BLaER1 (cell line): Measurements from ENCODE around the gene MSL3B.

ENCODE experiments used
- H3K27ac ChIP-seq: shearing (Covaris generic); formaldehyde crosslinking; 2 replicates; pipeline ENCODE4 v1.8.1; 2022
- H3K27me3 ChIP-seq: shearing (Covaris generic); formaldehyde crosslinking; 2 replicates; pipeline ENCODE4 v1.8.1; 2022
- H3K36me3 ChIP-seq: shearing (Covaris generic); formaldehyde crosslinking; 2 replicates; pipeline ENCODE4 v1.8.1; 2022
- H3K4me1 ChIP-seq: shearing (Covaris generic); formaldehyde crosslinking; 2 replicates; pipeline ENCODE4 v1.8.1; 2022
- H3K4me2 ChIP-seq: shearing (Covaris generic); formaldehyde crosslinking; 2 replicates; pipeline ENCODE4 v1.8.1; 2022
- H3K4me3 ChIP-seq: shearing (Covaris generic); formaldehyde crosslinking; 2 replicates; pipeline ENCODE4 v1.8.1; 2022
- H3K9ac ChIP-seq: shearing (Covaris generic); formaldehyde crosslinking; 2 replicates; pipeline ENCODE4 v1.8.1; 2022
- H3K9me3 ChIP-seq: shearing (Covaris generic); formaldehyde crosslinking; 2 replicates; pipeline ENCODE4 v1.8.1; 2022
- H4K20me1 ChIP-seq: shearing (Covaris generic); formaldehyde crosslinking; 2 replicates; pipeline ENCODE4 v1.8.1; 2022
- Cebpa-rat ChIP-seq: shearing (Covaris generic); IDR thresholded peaks from 2 replicates; pipeline ENCODE4 v1.8.1; 2022

The MSL3B gene

DNA sequence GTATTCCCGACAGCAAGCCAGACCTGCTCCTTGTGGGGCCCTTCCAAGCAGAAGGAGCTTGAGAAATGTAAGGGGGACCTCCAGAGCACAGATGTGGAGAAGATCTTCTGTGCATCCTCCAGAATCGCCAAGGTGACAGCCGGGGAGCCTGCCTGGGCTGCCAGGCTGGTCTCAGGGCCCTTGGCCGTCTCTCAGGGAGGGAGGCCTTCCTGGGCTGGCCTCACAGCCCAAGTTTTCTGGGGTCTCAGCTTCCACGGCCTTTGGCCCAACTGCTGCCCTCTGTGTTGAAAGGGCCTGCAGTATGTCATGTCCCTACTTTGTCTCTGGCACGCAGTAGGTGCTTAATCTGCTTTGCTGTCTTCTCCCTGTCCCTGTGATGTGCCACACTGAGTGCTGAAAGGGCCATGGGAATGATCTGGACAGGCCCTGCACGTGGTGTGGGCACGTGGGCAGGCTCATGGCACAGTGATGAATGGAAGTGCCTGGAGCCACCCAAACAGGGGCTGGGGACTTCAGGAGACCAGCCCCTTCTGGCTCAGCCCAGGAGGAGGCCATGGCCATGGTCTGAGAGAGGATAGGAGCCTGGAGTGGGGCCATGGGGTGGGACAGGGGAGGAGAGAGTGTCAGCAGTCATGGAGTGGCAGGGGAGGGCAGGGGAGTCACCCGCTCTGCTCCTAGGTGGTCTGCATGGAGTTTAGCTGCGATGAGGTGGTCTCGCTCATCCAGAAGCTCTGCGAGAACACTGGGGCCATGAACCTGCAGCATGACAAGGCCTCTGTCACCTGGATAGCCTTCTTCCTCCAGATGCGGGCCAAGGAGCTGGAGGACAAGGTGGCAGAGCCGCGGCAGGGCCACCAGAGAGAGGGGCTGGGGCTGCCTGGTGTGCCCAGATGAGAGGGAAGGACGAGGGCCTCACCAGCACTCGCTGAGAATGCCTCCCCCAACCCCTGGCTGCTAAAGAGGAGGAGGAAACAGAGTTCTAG, 49.3 kb downstream of the MSL3B start:
- H3K9ac ChIP-seq, result no peak overlapping the region
- H4K20me1 ChIP-seq, result no peaks in the 10 kb centered on the region
- peaks cover 37% of the 10 kb centered on the region for H3K4me1 ChIP-seq
- H3K27me3 ChIP-seq, result no peaks in the 10 kb centered on the region
- no peaks in the 10 kb centered on the region for H3K9me3 ChIP-seq
- TF ChIP-seq Cebpa-rat, result no peak
- H3K4me3 ChIP-seq, result no peak overlapping the region
- no peak overlapping the region for H3K27ac ChIP-seq
- no peaks in the 10 kb centered on the region for H3K36me3 ChIP-seq
- no peak overlapping the region for H3K4me2 ChIP-seq

GRCh38 chr2:233817995-233818638, 50.1 kb downstream of the MSL3B start:
- peak overlapping the region; percentile 72 for H3K4me2 ChIP-seq
- no peak overlapping the region for H3K4me3 ChIP-seq
- peak overlapping the region; percentile 57; the same call in 1 of the 2 replicates for H3K9ac ChIP-seq
- peaks cover 28% of the 10 kb centered on the region for H3K4me1 ChIP-seq
- H3K27ac ChIP-seq, result peak overlapping the region; percentile 40; the same call in 1 of the 2 replicates
- H4K20me1 ChIP-seq, result no peaks in the 10 kb centered on the region
- H3K36me3 ChIP-seq, result no peaks in the 10 kb centered on the region
- no peaks in the 10 kb centered on the region for H3K9me3 ChIP-seq
- no peaks in the 10 kb centered on the region for H3K27me3 ChIP-seq
- no peak for TF ChIP-seq Cebpa-rat

DNA sequence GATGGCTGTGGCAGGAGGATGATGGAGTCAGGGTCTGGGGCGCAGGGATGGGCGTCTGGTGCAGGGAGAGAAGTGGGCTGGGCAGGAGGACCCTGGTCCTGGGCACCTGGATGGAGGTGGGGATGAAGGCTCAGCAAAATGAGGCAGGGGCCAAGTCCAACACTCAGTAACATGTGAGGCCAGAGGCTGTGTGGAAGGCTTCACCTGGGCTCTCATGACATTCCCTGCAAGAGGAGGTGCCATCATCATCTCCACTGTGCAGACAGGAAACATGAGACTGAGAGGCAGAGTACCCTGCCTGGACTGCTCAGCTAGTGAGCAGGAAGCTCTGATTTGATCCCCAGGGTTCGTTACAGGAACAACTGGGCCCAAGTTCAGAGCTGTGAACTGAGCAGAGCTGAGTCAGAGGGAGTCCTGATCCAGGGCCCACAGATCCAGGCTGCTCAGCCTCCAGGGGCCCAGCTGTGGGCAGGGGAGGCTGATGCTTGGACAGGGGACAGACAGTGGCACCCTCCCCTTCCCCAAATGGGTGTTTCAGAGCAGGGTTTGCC, 50.8 kb downstream of the MSL3B start:
- no peak for TF ChIP-seq Cebpa-rat

GRCh38 chr2:233816771-233817170, 51.4 kb downstream of the MSL3B start:
- no peak for TF ChIP-seq Cebpa-rat
- no peak overlapping the region for H3K27ac ChIP-seq

More for the DNA sequence above, 50.8 kb downstream of the MSL3B start:
- peak overlapping the region; percentile 57; the same call in 1 of the 2 replicates for H3K9ac ChIP-seq
- no peaks in the 10 kb centered on the region for H3K36me3 ChIP-seq
- peaks cover 22% of the 10 kb centered on the region for H3K4me1 ChIP-seq
- H3K27me3 ChIP-seq, result no peaks in the 10 kb centered on the region
- H3K4me2 ChIP-seq, result peak overlapping the region; percentile 72
- no peaks in the 10 kb centered on the region for H4K20me1 ChIP-seq
- no peak overlapping the region for H3K4me3 ChIP-seq
- peak overlapping the region; percentile 40; the same call in 1 of the 2 replicates for H3K27ac ChIP-seq
- no peaks in the 10 kb centered on the region for H3K9me3 ChIP-seq

DNA sequence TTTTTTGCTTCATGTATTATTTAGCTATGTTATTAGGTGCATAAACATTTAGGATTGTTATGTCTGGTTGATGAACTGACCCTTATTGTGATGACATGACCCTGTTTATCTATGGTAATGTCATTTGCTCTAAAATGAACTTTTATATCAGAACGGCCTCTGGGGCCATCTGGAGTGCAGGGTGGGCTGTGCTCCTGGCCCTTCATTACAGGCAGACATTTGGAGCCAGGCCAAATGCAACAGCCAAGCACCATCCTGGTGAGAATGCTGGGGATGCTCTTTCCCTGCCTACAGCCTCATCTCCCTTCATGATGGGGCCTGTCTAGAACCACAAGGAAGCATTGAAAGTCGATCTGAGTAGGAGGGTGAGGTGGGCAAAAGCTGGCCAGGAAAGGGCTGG, 51.9 kb downstream of the MSL3B start:
- Histone ChIP-seq H3K27ac (no peak overlapping the region), H3K4me3 (no peak overlapping the region), H3K4me1 (peaks cover 20% of the 10 kb centered on the region), H3K27me3 (no peaks in the 10 kb centered on the region), H3K9me3 (no peaks in the 10 kb centered on the region), H3K4me2 (peak overlapping the region; percentile 72), H3K36me3 (no peaks in the 10 kb centered on the region), H4K20me1 (no peaks in the 10 kb centered on the region), H3K9ac (0 out of 2 replicates have a peak overlapping the region, but pooled peaks have one; percentile 57)
- TF ChIP-seq Cebpa-rat, result no peak

More at GRCh38 chr2:233816771-233817170, 51.4 kb downstream of the MSL3B start:
- Histone ChIP-seq H3K36me3 (no peaks in the 10 kb centered on the region), H3K9me3 (no peaks in the 10 kb centered on the region), H3K4me3 (no peak overlapping the region), H3K4me2 (peak overlapping the region; percentile 72), H3K27me3 (no peaks in the 10 kb centered on the region), H3K4me1 (peaks cover 20% of the 10 kb centered on the region), H4K20me1 (no peaks in the 10 kb centered on the region), H3K9ac (0 out of 2 replicates have a peak overlapping the region, but pooled peaks have one; percentile 57)

DNA sequence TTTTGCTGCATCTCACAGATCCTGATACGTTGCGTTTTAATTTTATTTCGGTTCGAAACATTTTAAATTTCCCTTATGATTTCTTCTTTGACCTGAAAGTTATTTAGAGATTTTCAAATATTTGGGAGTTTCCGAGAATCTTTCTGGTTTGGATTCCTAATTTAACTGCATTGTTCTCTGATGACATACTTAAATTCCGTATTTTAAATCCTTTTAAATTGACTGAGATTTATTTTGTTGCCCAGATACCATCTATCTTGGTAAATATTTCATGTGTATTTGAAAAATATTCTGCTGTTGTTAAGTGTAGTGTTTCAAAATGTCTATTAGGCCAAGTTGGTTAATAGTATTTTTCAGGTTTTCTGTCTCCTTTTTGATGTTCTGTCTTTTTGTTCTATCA, 52.3 kb downstream of the MSL3B start:
- no peak overlapping the region for H3K9ac ChIP-seq
- H3K4me1 ChIP-seq, result peaks cover 20% of the 10 kb centered on the region
- no peaks in the 10 kb centered on the region for H3K9me3 ChIP-seq
- no peak overlapping the region for H3K4me2 ChIP-seq
- no peak for TF ChIP-seq Cebpa-rat
- no peak overlapping the region for H3K27ac ChIP-seq
- no peaks in the 10 kb centered on the region for H3K27me3 ChIP-seq
- H3K4me3 ChIP-seq, result no peak overlapping the region
- no peaks in the 10 kb centered on the region for H4K20me1 ChIP-seq
- H3K36me3 ChIP-seq, result no peaks in the 10 kb centered on the region
